Measurements from ENCODE around the gene NACC1. TPM values are rescaled to one million over a fixed set of nuclear protein-coding genes. Genes with fewer than 3 reads are reported as not detected.

Gene NACC1
- total and polyA plus RNA-seq, 9 donors: 3.2 to 31.4 (median 17.5) TPM

DNA sequence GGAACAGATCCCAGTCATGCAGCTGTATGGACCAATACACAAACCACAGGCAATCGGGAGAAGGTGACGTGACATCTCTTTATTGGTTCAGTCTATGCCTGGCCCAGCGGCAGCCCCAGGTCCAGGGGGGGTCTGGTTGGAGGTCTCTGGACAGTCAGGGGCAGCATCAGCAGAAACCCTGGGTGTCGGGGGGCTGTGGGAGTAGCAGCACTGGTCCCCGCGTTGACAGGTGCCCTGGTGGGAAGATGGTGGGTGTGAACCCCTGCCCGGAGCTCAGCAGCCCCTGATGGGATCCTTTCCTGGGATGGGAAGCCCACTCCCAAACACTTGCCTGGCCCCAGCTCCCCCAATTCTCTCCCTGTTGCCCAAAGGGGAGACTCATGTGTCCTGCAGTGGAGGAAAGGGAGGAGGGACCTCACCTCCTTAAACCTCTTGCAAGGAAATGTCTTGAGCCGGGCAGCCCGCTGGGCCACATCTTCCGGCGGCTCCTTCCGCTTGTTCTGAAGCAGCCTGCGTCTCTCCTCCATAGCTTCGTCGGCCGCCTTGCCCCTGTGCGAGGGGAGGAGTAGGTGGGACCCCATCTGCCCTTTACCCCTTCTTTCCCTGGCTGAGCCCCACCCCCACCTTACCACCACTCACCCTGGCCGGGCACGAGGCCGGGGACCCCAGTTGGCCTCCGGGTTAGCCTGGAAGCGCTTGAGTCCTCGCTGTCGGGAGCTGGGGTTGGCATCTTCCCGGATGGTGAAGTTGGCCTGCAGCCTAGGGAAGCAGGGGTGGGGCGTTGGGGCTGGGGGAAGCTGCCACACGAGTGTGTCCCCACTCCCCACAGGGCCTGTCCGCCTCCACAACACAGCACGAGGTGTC lies 13.0 kb upstream of the NACC1 start:
- TF ChIP-seq, protein P1, sequence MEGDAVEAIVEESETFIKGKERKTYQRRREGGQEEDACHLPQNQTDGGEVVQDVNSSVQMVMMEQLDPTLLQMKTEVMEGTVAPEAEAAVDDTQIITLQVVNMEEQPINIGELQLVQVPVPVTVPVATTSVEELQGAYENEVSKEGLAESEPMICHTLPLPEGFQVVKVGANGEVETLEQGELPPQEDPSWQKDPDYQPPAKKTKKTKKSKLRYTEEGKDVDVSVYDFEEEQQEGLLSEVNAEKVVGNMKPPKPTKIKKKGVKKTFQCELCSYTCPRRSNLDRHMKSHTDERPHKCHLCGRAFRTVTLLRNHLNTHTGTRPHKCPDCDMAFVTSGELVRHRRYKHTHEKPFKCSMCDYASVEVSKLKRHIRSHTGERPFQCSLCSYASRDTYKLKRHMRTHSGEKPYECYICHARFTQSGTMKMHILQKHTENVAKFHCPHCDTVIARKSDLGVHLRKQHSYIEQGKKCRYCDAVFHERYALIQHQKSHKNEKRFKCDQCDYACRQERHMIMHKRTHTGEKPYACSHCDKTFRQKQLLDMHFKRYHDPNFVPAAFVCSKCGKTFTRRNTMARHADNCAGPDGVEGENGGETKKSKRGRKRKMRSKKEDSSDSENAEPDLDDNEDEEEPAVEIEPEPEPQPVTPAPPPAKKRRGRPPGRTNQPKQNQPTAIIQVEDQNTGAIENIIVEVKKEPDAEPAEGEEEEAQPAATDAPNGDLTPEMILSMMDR (IDR thresholded peaks at IDR 0.05): no peak
- TF ChIP-seq POLR2A (IDR thresholded peaks at IDR 0.05): no peak
- TF ChIP-seq EP300 (IDR thresholded peaks at IDR 0.05): no peak
- H3K27me3 ChIP-seq: no peaks in the 10 kb centered on the region
- peak overlapping the region in 1 of 2 donors; percentile 45 for H3K27ac ChIP-seq
- WGBS, 3 donors: 72 to 81% (median 77%) methylated on average over 26 to 29 of the region's 29 CpGs
- peak in 1 of 5 donors; percentile 36 for DNase-seq
- H3K9me3 ChIP-seq: no peaks in the 10 kb centered on the region
- intact Hi-C loops (cut with DNase I): loop anchor here in 1 of 4 donors (5.0 kb wide), 1 partner anchor 43 kb away; no protein-coding TSS in a partner anchor
- H3K36me3 ChIP-seq: no peaks in the 10 kb centered on the region
- no peak overlapping the region for H3K4me3 ChIP-seq
- peaks cover 8% of the 10 kb centered on the region for H3K4me1 ChIP-seq (ENCODE audit: insufficient read depth)

DNA sequence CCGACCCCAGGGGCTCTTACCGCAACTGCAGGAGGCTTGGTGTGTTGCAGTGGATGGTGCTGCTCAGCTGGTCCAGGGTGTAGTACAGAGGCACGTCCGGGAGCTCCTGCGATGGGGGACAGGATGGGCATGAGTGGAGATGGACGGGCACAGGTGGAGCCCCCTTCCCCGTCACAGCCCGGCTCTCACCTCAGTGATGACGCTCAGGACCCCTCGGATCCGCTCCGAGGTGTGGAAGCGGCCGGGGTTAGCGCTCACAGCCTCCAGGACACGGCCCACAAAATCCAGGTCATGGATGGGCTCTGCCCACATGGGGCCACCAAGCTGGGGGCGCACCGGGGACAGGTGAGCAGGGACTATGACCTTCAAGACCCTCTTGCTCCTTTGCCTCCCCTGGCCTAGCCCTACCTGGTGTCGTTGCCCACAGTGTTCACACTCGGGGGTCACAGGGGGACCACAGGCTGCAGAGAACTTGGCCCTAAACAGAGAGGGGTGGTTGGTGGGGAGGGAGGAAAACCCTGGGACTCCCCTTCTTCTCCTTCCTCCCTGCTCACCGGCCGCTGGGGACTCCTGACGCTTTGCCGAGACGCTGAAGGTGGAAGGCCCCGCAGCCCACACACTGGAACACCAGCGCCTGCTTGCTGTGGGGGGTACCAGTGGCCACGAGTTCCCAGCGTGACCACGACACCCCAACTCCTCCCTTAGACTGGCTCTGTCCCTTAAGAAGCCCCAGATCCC lies 8.5 kb upstream of the NACC1 start:
- H3K27ac ChIP-seq: no peak overlapping the region
- H3K27me3 ChIP-seq: no peaks in the 10 kb centered on the region
- no peaks in the 10 kb centered on the region for H3K36me3 ChIP-seq
- H3K4me3 ChIP-seq: no peak overlapping the region
- H3K4me1 ChIP-seq (ENCODE audit: insufficient read depth): no peaks in the 10 kb centered on the region
- no peak for DNase-seq
- 86 to 89% (median 88%) methylated on average over 30 of the region's 30 CpGs for WGBS, 3 donors
- TF ChIP-seq, protein P1 (IDR thresholded peaks at IDR 0.05): no peak
- TF ChIP-seq POLR2A (IDR thresholded peaks at IDR 0.05): no peak
- TF ChIP-seq EP300 (IDR thresholded peaks at IDR 0.05): no peak
- intact Hi-C loops (cut with DNase I): no loop called here
- no peaks in the 10 kb centered on the region for H3K9me3 ChIP-seq

DNA sequence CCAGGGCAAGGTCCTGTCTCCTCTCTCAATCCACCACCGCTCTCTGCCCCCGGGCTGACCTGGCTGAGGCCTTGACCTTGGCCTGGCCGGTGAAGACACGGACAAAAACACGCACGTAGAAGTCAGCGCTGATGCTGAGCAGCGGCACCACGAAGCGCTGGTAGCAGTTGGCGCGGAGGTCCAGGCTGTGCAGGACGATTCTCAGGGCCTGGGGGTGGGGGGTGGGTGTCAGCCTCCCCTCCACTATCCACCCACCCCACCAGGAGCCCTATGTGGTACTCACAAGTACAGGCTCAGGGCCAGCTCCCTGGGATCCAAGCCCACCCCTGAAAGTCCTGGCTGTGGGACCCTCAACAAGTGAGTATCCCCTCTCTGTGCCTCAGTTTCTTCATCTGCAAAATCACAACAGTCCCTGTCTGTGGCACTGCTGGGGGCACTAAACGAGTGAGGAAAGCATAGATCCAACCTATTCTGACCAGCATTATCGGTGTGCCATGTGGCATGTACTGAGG lies 7.9 kb upstream of the NACC1 start:
- DNase-seq: no peak
- no peaks in the 10 kb centered on the region for H3K4me1 ChIP-seq (ENCODE audit: insufficient read depth)
- no peaks in the 10 kb centered on the region for H3K36me3 ChIP-seq
- WGBS, 3 donors: 53 to 74% (median 66%) methylated on average over 15 of the region's 15 CpGs
- TF ChIP-seq POLR2A (IDR thresholded peaks at IDR 0.05): no peak
- intact Hi-C loops (cut with DNase I): no loop called here
- H3K9me3 ChIP-seq: no peaks in the 10 kb centered on the region
- H3K27ac ChIP-seq: no peak overlapping the region
- no peak overlapping the region for H3K4me3 ChIP-seq
- H3K27me3 ChIP-seq: no peaks in the 10 kb centered on the region

DNA sequence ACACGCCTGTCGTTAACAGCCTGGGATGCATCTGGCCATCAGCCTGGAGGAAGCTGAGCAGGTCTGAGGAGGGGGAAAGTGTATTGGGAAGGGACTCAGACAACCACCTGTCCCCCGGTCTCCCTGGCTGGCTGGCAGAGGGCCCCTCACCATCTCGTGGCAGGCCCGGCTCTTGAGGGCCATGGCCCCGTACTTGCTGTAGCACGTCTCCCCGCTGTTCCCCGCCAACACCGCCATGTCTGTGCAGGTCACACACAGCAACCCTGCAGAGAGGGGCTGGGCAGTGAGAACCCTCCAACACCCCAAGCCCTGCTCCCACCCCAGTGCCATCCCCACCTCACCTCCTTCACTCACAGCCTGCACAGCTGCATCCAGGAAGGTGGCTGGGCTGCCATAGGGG lies 5.5 kb upstream of the NACC1 start:
- no peak for DNase-seq
- 91 to 95% (median 94%) methylated on average over 10 of the region's 10 CpGs for WGBS, 3 donors
- no peaks in the 10 kb centered on the region for H3K9me3 ChIP-seq

More for the DNA sequence above, 5.5 kb upstream of the NACC1 start:
- peaks cover 4% of the 10 kb centered on the region for H3K4me1 ChIP-seq (ENCODE audit: insufficient read depth)
- intact Hi-C loops (cut with DNase I): no loop called here
- no peak overlapping the region for H3K27ac ChIP-seq
- no peaks in the 10 kb centered on the region for H3K36me3 ChIP-seq
- no peaks in the 10 kb centered on the region for H3K27me3 ChIP-seq
- TF ChIP-seq EP300 (IDR thresholded peaks at IDR 0.05) (no peak), POLR2A (IDR thresholded peaks at IDR 0.05) (no peak)
- TF ChIP-seq, protein P1 (IDR thresholded peaks at IDR 0.05): no peak
- H3K4me3 ChIP-seq: no peak overlapping the region

Measured in ovary (tissue), 9 donors.